ENCODE measurements around the gene GBA2.

Gene GBA2

DNA sequence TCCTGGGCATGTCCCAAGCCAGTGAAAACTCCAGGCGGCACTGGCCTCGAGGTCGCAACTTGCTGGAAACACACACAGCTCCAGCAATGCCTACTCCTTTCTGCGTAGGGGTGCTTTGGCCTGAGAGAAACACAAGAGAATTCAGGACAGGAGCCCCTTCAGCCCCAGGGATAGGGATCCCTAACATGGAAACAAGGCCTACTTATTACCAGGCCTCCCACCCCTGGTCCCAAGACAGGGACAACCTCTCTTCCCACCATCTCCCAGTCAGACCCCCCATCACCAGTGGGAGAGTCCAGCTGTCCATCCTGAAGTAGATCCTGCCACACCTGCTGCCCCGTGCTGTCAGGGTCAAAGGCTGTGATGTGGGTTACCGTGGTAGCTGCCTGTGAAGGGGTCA is 8.8 kb downstream of the GBA2 start:
- in situ Hi-C loops (cut with MboI; ENCODE audit: low sequenced_read_pairs), result no loop called here

DNA sequence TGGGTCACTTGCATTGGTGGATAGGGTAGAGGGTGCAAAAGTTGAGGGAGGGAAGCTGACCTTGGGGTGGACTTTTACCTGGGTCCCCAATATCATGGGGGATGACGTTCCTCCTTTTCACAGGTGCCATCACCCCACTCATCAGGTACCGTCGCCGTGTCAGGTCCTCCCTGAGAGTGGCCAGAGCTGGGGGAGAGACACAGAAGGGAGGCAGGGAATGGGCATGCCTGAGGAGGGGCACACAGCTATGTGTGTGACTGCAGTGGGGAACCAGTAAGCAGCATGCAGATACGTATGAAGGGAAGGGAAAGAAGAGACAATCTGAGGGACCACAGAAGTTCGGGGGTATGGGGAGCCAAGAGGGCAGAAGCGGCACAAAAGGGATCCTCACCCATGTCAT is 10.1 kb downstream of the GBA2 start:
- in situ Hi-C loops (cut with MboI; ENCODE audit: low sequenced_read_pairs), result no loop called here

DNA sequence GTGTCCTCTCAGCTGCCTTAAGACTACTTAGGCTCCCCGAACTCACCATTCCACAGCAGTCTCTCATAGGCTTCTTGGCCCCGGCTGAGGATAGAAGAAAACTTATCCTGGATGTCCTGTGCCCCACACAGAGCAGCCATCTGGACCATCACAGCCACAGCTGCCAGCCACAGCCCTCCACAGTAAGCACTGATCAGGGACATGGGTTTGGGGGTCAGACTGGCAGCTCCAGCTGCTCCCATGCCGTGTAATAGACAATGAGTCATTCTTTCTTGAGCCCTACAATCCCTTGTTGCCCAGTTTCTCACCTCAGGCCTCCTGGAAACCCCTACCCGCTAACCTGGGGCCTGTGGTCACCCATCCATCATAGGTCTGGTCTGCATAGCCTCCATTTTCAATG is 10.8 kb downstream of the GBA2 start:
- in situ Hi-C loops (cut with MboI; ENCODE audit: low sequenced_read_pairs), result no loop called here

DNA sequence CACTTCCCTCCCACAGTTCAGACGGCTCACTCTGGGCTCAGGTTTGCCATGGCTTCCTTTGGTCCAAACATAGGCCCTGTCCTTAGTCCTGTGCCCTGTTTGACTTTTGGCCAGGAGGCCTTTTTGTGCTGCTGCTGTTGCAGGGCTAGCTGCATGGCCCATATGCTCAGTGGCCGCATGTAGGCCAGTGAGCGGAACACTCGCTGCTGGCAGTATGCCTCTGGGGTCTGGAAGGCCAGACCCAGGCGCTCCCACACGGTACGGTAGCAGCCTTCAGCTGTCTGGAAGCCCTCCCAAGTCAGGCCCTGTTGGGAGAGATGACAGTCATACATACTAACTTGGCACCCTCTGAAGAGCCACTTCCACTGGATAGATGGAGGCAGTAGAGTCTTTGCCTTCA is 11.9 kb downstream of the GBA2 start:
- in situ Hi-C loops (cut with MboI; ENCODE audit: low sequenced_read_pairs), result no loop called here

DNA sequence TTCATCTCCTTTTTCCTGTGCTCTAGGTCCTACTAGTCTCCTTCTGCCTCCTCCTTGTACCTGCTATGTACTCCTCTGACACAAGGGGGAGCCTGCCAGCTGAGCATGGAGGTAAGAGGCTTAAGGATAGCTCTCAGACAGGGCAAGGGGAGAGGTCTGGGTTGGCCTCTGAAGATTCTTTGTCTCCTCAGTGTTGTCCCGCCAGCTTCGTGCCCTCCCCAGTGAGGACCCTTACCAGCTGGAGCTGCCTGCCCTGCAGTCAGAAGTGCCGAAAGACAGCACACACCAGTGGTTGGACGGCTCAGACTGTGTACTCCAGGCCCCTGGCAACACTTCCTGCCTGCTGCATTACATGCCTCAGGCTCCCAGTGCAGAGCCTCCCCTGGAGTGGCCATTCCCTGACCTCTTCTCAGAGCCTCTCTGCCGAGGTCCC is 12.8 kb downstream of the GBA2 start:
- in situ Hi-C loops (cut with MboI; ENCODE audit: low sequenced_read_pairs), result no loop called here

DNA sequence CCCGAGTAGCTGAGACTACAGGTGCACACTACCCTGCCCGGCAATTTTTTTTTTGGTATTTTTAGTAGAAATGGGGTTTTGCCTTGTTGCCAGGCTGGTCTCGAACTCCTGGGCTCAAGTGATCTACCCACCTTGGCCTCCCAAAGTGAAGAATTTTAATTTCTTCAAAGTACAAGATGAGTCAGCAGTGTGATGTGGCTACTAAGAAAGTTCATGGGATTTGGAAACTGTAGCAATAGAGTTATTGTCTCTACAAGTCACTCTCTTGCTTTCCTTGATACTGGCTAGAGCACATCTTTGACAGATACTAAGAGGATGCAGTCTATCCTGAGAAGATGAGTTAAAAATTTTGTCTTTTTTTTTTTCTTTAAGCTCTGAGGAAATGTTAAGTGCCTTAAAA is 14.9 kb downstream of the GBA2 start:
- in situ Hi-C loops (cut with MboI; ENCODE audit: low sequenced_read_pairs), result no loop called here

DNA sequence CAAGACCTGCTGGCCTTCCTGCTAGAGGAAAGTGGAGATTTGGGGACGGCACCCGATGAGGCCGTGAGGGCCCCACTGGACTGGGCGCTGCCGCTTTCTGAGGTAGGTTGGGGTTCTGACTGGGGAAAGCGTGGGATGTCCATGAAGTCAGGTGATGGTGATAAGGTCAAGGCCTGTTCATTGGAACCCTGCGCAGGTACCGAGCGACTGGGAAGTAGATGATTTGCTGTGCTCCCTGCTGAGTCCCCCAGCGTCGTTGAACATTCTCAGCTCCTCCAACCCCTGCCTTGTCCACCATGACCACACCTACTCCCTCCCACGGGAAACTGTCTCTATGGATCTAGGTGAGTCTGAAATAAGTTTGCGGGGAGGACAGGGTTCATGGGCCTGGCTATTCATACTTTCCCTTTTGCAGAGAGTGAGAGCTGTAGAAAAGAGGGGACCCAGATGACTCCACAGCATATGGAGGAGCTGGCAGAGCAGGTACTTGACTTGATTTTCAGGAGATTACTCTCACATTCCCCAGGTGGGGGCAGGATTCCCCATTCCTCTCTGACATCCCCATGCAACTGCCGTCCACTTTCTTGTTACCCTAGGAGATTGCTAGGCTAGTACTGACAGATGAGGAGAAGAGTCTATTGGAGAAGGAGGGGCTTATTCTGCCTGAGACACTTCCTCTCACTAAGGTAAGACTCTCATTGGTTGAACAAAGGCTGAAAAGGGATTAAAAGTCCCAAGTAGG is 16.1 kb downstream of the GBA2 start:
- in situ Hi-C loops (cut with MboI; ENCODE audit: low sequenced_read_pairs), result no loop called here

DNA sequence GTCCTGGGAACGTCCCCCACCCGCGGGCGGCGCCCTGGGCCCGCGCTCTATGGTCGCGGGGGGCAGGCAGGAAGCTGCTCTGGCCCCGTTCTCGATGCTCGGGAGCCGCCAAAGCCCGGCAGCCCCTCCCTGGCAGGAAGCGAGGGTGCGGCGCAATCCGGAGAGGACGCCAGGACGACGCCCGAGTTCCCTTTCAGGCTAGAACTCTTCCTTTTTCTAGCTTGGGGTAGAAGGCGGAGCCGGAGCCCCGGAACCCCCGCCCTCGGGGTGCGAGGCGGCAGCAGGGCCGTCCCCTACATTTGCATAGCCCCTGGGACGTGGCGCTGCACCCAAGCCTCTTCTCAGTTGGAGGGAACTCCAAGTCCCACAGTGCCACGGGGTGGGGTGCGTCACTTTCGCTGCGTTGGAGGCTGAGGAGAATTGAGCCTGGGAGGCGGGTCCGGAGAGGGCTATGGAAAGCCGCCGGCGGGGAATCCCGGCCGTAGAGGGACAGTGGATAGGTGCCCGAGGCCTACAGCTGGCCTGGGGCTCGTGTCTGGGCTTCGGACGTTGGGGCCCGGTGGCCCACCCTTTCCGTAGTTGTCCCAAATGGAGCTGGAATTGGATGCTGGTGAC is 16.7 kb downstream of the GBA2 start, which contains the start of the genes CREB3 and TLN1:
CREB3 (plus strand) TSS at position 482 of the 615 bp plus-strand sequence; CDS start at position 589, 107 bp downstream.
TLN1 (minus strand) TSS at position 11 of the 615 bp plus-strand sequence. CDS start 6,501 bp downstream, outside the sequence.
- in situ Hi-C loops (cut with MboI; ENCODE audit: low sequenced_read_pairs), result no loop called here

DNA sequence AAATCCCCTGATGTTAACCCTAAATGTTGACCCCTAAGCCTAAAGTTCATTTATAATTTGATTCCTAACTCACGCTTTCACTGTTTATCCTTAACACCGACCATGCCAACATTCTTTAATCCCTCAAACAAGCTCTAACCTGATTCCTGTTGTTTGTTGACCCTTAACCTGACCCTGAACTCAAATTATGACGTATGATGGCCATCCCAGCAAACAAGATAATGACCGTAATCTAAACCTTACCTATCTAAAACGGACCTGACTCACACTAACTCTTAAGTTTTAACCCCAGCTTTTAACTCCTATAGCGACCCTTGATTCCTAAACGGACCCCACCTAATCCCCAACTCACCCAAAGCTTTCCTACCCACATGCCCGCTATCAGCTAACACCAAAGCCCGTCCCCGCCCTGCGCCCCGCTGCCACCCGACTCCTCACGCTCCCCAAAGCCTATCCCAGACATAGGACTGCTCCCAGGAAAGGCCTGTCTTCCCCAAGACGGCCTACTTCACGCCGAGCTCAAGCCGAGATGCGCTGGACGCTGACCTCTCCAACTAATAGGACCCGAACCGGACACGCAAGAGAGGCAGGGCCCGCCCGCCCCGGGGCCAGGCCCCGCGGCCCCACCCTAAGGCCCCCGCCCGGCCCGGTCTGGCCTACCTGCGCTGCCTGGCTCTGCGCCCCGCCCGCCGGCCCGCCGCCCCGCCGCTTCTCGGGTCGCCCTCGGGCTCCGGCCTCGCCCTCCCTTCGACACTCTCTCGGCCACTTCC is 17.4 kb downstream of the GBA2 start:
- in situ Hi-C loops (cut with MboI; ENCODE audit: low sequenced_read_pairs), result no loop called here

DNA sequence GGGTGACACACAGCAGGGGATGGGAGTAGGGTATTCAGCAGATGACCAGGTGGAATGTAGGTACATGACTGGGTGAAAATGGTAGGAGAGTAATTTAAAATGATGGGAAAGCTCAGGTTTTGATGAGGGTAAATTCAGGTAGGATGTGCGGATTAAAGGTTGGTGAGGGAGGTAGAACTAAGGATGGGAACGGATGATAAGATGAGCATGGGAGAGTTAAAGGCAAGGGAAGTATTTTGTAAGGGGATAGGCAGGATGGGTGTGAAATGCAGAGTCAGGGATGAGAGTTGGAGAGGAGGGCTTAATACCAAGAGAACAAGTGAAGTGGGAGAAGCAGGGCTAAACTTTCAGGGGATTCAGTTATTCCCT is 18.6 kb downstream of the GBA2 start:
- in situ Hi-C loops (cut with MboI; ENCODE audit: low sequenced_read_pairs), result no loop called here

DNA sequence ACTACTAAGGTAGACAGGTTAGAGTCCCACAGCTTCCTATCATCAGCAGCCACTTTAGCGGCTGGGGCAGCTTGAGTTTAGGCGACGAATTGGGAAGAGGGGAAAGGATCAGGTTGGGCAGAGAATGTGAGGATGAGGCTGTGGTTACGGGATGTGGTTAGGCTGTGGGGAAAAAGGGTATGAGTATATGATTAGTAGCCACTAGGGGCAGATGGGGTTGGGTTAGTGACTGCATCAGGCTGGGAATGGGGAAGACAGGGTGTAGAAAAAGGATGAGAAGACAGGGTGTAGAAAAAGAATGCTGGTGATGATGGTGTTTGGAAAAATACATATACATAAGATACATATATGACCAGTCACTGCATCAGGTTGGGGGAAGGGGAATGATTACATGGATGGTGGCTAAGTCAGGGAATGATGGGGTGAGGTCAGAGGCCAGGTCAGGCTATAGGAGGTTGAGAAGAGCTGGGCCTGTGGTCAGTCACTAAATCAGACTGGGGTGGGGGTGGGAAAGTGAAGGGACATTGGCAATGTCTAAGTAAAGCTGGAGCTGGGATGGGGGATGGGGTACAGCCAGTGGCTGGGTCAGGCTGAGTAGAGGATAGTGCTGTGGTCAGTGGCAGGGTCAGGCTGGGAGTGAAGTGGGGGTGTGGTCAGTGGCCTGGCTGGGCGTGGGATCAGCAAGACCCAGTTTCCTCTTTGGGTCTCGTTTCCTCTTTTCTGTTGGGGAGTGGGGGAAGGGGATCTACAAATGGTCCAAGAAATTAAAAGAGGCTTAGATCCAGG is 19.1 kb downstream of the GBA2 start:
- in situ Hi-C loops (cut with MboI; ENCODE audit: low sequenced_read_pairs), result no loop called here

DNA sequence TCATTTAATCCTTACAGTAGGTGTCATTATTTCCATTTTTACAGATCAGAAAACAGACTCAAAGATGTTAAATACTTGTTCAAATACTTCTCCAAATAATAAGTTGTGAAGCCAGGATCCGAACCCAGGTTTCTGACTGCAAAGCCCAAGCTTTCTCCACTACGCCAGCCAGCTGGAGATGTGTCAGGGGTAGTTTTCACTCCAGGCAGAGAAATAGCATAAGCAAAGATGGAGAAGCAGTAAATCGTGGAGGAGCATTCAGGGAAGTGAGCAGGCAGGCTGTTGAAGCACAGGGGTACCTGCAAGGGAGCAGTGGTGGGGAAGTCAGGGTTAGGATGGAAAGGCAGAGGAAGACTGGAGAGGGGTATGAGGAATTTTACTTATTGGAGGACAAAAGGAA is 19.9 kb downstream of the GBA2 start:
- in situ Hi-C loops (cut with MboI; ENCODE audit: low sequenced_read_pairs), result no loop called here

DNA sequence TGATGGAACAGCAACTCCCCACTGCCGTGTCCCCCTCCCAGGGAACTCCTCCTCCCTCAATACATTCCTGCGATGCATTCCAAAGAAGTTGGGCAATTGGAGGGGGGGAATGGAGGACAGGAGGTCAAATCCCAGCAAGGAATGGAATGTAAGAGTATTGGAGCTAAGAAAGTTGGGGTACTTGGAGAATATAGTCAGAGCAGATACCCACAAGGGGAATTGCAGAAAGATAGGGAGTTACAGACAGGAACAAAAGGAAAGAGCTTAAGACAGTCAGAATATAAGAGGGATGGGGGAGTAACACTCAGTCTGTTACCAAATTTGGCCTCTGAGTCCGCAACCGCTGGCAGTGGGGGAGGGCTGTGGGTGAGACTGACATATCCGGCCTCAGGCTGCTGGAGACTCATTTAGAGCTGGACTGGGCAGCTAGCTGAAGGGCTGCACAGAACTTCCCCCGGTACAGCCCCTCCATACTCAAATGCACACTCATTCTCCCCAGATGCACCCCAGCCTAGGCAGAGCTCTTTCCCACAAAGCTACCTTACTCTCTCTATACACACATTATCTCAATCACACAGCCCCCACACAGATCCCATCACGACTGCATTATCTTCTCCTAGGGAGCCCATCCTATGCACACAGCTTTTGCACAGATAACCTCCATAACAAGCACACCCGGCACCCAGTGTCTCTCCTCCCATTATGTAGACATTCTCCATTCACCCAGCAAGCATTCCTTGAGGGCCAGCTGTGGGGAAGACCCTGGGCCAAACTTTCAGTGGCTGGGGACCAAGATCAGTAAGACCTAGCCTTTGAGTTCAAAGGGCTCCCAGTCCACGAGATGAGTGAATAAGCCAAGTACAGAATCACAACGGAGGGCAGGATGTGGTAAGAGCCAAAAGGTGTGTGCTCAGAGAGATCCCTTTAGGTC is 20.7 kb downstream of the GBA2 start:
- in situ Hi-C loops (cut with MboI; ENCODE audit: low sequenced_read_pairs), result no loop called here

DNA sequence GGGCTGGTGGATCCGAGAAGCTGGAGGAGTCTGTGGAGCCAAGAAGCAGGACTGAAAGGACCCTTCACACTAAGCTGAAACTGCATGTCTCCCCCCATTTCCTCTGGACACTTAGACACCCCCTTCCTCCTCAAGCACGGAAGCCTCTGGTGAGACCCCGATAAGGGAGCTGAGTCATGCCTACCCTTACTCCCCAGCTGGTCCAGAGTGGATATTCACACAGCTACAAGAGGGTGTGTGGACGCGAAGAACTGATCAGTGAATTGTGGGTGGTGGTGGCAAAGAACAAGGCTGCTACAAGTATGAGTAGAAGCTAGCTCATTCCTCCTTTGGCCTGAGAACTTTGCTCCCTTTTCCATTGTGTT is 21.4 kb downstream of the GBA2 start:
- in situ Hi-C loops (cut with MboI; ENCODE audit: low sequenced_read_pairs), result no loop called here

DNA sequence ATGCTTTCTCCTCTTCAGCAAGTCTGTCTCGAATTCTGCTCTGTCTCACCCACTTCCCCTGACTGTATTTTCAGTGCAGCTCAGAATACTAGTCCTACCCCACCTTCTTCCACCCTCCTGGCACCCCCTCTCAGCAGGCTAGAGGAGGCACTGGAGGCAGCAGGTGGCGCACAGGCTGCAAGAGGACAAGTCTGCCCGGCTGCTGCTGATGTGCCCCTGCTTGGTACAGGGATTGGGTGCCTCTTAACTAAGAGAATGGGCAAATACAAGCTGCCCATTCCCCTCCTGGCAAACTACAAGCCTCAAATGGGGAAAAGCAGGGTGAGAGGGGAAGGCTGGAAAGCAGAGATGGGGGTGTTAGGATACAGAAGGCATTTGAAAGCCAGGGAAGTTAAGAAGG is 22.1 kb downstream of the GBA2 start:
- in situ Hi-C loops (cut with MboI; ENCODE audit: low sequenced_read_pairs), result no loop called here

DNA sequence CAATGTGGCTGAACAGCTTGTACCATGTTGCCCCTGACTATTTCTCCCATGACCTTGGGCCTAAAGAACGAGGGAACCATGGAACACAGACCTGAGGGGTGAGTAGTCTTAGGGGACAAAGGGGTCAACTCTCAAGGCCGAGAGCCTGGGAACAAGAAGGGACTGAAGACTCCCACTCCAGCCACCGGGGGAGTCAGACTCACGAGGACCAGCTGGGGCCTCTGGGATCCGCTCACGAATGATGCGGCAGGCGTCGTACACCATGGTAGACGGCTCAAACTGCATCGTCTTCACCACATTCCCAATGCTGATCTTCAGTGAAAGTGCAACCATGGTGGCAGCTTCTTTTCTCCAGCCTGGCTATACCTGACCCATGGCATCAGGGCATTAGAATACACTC is 23.7 kb downstream of the GBA2 start:
- in situ Hi-C loops (cut with MboI; ENCODE audit: low sequenced_read_pairs), result no loop called here

DNA sequence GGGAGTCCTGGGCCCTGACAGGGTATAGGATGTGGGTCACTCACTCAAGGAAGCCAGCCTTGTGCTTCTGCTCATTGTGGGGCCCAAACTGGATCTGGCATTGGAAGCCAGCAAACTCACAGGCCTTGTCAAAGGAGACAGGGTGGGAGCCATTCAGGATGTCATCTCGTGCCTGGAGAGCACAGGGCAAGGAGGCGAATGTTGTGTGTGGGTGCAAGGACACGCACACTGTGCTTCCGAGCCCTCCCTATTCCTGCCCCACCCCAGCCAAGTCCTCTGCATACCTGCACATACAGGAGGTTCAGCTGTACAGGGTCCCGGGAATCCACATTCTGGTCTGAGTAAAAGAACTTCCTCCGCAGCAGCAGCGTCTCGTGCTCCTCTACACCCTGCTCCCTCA is 25.1 kb downstream of the GBA2 start:
- in situ Hi-C loops (cut with MboI; ENCODE audit: low sequenced_read_pairs), result loop anchor here (25.0 kb wide), 1 partner anchor 662 kb away; the partner anchor contains the start of gene VCP

DNA sequence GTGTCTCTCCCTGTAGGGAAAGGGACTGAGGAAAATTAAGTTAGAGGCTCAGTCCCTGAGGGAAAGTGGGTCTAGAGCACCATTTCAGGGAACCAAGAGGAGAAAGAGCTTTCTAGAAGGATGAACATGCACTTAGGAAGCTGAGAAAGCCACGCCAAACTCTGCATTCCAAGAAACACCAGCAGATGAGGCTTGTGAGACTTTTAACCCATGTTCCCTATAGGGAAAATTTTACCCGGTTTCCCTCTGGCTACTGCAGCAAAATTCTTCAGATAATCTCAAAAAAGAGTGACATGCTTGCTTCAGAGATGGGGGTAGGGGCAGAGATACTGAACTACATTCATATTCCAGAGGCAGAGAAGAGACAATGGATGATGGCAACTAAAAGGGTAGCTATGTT is 25.6 kb downstream of the GBA2 start:
- in situ Hi-C loops (cut with MboI; ENCODE audit: low sequenced_read_pairs), result loop anchor here (25.0 kb wide), 1 partner anchor 661 kb away; the partner anchor contains the start of gene VCP

DNA sequence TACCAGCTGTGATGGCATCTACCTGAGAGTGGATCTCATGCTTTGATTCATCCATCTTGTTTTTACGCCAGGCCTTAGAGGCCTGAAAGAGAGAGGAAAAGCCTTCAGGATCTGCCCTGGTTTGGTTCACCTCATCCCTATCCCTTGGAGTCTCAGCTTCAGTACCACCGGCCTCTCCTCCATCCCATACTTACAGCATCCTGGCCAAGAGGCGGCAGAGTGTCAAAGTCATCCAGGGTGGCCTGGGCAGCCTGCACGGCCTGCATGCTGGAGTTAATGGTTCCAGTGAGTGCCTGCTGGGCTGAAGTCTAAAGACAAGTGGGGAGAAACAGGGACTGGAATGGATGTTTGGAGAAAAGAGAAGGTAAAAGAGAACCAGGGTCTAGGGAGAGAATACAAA is 29.5 kb downstream of the GBA2 start:
- in situ Hi-C loops (cut with MboI; ENCODE audit: low sequenced_read_pairs), result loop anchor here (25.0 kb wide), 1 partner anchor 657 kb away; the partner anchor contains the start of gene VCP

Data from HL-60/S4 treated with retinoic acid at 250 ng/mL for 4 days and 3 days (cell line).